Stimulated activated CD4-positive, alpha-beta T cell treated with anti-CD3 and anti-CD28 coated beads, Interleukin-2, amount 100 ng/mL, for 24 hours (primary cell): Measurements from ENCODE around the gene GDPD4.

ENCODE experiments used
- DNase-seq, 2 donors: peaks; one replicate each; pipeline ENCODE4 v3.0.0-alpha.2; 2020

The GDPD4 gene

GRCh38 chr11:77232242-77232641 is 69.2 kb downstream of the GDPD4 start:
- no peak for DNase-seq

DNA sequence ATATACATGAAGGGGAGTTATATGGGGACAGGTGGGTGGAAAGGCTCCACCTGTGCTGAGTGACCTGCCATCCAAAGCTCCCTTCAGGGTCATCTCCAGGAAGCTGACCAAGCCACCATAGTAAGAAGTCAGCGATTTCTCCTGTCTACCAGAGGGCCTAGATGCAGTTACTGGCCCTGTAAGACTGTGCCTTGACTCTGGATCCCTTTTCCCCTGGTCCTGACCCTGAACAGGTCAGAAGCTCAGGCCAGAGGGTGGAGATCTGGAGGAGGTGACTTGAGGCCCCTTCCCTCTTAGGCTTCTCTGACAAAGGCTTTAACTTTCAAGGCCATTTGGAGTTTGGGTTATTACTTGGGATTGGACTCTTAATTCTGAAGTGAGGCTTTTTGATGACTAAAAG is 69.7 kb downstream of the GDPD4 start:
- no peak for DNase-seq

GRCh38 chr11:77230878-77231605 is 70.4 kb downstream of the GDPD4 start:
- no peak for DNase-seq

- no peak for DNase-seq
Measured at GRCh38 chr11:77223797-77224196, 77.7 kb downstream of the GDPD4 start.

DNA sequence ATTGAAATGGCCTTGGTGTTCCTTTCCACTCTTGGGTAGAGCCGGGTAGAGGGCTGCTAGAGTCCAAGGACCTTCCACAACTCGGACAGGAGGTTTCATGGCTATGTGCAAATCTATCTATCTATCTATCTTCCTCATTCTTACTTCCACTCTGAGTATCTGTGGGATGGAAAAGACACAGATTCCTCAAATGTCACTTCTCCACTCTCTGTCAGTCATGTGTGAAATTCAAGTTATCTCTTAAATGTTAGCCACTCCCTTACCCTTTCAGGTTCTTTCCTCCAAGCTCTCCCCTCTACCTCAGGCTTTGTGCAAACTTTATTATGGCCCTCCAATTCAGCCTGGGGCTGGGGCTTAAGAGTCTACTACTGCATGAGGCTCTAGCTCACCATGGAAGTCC is 84.3 kb downstream of the GDPD4 start:
- no peak for DNase-seq

DNA sequence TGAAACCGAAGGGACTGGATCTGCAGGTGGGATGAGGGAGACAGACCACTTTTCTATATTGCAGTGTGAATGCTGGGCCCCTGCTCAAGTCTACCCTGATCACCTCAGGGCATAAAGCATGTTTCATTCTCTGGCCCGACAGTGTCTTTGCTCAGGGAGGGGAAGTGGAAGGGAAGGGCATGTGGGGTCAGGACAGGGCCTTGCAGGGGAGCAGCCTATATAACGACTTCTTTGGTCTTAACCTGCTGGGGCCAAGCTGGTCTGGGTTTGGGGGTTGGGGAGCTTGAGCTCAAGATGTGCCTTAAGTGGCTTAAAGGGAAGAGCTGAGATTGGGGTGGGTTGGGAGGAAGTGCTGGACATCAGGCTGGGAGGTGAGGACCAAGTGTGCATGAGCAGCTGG is 86.4 kb downstream of the GDPD4 start:
- no peak for DNase-seq

DNA sequence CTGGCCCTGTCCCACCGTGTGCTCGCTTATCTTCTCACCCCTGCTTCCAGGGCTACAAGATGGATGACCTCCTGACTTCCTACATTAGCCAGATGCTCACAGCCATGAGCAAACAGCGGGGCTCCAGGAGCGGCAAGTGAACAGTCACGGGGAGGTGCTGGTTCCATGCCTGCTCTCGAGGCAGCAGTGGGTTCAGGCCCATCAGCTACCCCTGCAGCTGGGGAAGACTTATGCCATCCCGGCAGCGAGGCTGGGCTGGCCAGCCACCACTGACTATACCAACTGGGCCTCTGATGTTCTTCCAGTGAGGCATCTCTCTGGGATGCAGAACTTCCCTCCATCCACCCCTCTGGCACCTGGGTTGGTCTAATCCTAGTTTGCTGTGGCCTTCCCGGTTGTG is 86.9 kb downstream of the GDPD4 start:
- DNase-seq, result no peak

- no peak for DNase-seq
Measured at GRCh38 chr11:77213589-77214428, 87.7 kb downstream of the GDPD4 start.

GRCh38 chr11:77213029-77213579 is 88.4 kb downstream of the GDPD4 start:
- DNase-seq, result no peak

DNA sequence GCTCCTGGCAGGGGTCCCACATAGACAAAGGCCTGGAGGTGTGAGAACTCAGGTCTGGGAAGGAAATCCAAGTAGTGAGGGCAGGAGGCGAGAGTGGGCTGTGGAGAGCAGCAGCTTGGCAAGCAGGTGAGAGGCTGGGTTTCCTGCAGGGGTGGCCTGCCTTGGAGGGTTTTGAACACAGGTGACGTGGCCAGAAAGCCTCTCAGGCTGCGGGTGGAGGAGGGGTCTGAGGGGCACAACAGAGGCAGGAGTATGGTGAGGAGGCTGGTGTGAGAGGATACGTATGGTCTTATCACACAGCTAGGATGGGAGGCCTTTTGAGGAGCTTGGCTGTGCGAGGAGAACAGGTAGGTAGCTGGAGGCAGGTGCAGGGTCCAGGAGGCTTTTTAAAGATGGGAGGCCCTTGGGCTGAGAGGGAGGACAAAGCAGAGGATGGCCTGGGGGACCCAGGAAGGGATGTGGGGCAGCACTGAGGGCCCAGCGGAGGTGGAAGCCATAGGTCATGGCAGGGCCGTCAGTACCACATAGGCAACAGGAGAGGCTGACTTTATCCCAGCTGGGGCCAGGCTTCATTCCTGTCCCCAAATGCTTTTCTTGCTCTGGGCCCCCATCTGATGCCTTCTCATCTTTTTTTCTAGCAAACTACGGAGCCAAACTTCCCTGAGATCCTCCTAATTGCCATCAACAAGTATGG is 89.0 kb downstream of the GDPD4 start:
- no peak for DNase-seq

- DNase-seq, result no peak
Measured at GRCh38 chr11:77211594-77212251, 89.8 kb downstream of the GDPD4 start.

DNA sequence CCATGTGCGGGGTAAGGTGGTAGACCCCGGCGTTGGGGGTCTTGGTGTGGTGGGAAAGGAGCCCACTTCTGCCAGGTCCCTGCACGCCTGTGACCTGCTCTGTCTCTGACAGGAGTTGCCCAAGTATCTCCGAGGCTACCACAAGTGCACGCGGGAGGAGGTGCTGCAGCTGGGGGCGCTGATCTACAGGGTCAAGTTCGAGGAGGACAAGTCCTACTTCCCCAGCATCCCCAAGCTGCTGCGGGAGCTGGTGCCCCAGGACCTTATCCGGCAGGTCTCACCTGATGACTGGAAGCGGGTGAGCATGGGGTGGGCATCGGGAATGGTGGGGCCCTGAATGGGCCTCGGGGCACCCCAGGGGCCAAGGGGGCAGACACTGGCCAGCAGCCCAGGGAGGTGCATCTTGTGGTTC is 90.4 kb downstream of the GDPD4 start:
- DNase-seq, result no peak

DNA sequence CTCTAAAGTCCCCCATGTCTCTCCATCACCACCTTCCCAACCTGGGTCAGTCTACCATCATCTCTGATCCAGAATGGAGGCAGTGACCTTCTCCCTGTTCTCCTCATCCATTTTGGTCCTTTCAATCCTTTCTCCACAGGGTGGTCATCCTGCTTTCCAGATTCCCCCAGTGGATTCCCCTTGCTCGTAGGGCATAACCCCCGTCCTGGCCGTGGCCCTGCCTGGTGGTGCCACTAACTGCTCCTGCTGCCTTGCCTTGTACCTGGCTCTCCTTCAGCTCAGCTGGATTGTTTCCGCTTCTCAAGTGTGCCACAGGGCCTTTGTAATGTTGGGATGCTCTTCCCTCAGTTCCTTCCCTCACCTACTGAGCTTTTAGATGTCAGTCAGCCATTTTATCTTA is 91.8 kb downstream of the GDPD4 start:
- no peak for DNase-seq

DNA sequence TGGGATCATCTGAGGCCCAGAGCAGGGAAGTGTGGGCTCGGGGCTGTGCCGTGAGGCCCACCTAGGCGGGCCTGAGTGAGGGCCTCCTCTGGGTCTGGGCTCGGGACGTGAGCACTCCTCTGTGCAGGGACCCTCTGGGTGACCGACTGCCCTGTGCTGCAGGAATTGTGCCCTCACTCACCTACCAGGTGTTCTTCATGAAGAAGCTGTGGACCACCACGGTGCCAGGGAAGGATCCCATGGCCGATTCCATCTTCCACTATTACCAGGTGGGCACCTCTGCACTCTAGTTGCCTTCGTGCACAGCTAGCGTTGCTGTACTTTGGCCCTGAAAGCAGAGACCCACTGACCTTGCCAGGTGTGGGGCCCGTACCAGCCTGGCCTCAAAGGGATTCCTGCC is 93.0 kb downstream of the GDPD4 start:
- DNase-seq, result no peak

DNA sequence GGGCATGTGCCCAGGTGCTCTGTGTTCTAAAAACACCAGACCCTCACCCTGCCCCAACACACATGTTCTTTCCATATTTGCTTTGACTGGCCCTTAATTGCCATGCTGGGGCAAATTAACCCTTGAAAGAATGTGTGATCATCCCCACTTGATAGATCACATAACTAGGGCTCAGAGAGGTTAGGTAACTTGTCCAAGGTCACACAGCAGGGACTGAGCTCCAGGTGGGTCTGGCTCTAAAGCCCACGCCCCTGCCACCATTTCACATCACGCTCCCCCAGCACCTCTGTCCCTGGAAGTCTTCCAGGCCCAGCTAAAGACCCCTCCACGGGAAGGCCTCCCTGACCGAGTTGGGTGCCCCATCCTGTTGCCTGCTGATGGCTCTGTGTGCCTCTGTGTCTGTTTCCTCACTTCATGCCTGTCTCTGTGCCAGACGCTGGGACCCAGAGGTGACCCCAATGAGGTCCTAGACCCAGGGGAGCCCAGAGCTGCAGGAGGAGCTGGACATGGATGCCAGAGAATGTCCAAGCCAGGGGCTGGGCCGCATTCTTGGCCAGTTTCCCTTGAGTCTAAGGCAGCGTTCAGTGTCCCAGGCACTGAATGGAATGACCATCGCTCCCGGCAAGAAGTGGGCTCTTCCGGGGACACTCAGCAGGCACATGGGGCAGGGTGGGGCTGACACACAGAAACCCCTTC is 93.7 kb downstream of the GDPD4 start:
- no peak for DNase-seq

DNA sequence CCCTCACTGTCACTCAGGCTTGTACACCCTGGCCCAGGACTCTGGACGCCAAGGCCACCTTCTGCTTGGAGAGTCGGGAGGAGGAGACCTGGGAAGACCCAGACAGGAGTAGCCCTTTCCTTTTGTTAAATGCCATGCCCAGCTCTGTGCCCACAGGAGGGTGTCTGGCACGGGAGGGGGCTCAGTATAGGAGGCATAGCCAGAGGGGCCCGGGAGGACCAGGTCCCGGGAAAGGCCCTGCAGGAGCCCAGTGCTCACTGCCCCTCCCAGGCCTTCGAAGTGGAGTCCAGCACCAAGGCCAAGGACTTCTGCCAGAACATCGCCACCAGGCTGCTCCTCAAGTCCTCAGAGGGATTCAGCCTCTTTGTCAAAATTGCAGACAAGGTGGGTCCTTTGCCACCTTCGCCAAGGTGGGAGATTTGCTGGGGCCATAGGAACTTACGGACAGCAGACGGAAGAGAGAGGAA is 94.4 kb downstream of the GDPD4 start:
- no peak for DNase-seq

DNA sequence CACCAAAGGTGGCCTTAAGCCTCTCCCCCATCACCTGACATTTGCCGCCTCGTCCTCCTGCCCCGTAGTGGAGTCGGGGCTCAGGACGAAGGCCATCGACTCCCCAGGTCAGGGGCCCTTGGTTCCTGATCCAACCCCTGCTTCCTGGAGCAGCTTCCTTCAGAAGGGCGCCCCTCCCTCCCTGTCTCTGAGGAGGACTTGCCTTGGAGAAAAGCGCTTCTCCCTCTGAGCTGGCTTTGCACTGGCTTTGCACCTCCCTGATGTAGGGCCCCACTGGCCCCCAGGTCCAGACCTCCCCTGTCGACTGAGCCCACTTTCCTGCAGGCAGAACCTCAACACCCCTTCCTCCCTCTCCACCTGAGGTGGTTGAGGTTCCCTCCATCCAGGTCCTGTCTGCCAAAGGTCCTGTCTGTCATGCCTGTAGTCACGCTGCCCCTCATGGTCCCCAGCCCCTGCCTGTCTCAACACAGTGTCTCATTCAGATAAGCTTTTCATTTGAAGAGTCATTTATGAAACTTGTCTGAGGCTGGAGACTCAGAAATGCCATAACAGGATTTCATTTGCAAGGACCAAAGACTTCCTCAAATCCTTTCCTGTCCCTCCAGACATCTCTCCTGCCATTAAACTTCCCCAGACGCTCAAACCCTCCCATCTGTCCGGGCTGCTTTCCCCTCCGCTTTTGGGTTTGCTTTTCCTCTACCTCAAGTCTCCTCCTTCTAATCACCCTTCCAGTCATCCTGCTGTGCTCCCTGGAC is 95.0 kb downstream of the GDPD4 start:
- no peak for DNase-seq

DNA sequence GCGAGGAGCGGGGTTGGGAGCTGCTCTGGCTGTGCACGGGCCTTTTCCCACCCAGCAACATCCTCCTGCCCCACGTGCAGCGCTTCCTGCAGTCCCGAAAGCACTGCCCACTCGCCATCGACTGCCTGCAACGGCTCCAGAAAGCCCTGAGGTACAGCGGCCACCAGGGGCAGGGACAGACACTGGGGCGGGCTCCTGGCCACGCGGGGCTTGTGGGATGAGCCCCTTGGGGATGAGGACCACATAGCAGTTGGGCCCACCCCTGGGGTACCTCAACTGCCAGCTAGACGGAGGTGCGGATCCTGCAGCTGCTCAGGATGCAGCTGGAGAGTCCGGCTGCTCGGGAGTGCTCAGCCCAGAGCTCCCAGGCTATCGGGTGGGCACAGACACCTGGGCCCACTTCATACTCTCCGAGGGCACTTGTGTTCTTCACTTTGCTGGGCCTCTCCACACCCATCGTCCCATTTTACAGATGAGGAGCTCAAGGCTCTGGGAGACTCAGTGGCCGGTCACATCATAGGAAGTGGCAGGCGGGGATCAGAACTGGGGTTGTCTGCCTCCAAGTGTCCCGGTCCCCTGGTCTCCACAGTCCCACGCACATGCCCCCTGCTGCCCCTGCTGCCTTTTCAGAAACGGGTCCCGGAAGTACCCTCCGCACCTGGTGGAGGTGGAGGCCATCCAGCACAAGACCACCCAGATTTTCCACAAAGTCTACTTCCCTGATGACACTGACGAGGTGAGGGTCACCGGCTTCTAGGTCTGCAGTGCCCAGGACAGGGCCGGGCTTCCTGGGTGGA is 95.8 kb downstream of the GDPD4 start:
- DNase-seq, result no peak

- DNase-seq, result no peak
Measured at GRCh38 chr11:77204754-77205466, 96.6 kb downstream of the GDPD4 start.
